HCT116 (cell line): ENCODE results near the gene MTRFR. TPM values are rescaled to one million over a fixed set of nuclear protein-coding genes. Genes with fewer than 3 reads are reported as not detected.

Source experiments
- ATAC-seq: fragments of 200-7000 bp; cut with Tn5 transposase; 2 replicates; pipeline ENCODE4 v1.9.1; 2020; ENCODE audit warnings: mild to moderate bottlenecking, moderate library complexity
- BruUV-seq: library from RNA; stranded (reverse); fragments of 400-500 nt; replicated peaks from 2 replicates; lab custom pipeline; 2021; lab: Mats Ljungman, UMichigan
- CTCF ChIA-PET: fragments of 300-600 bp; sonication (Branson Sonifier 250); formaldehyde crosslinking; loops from one replicate; lab custom pipeline; 2021; ENCODE audit warnings: antibody characterized with exemption; lab: Charles Lee
- POLR2A ChIA-PET: fragments of 300-600, 350-600 bp; sonication (Branson Sonifier 250); formaldehyde crosslinking; loops from one replicate; lab custom pipeline; 2021; ENCODE audit warnings: antibody characterized with exemption; lab: Charles Lee
- RAD21 ChIA-PET, 2 experiments: fragments of 300-600 bp; sonication (Branson Sonifier 250); formaldehyde crosslinking; loops; one replicate each; lab custom pipeline; 2023; ENCODE audit warnings: low total read pairs in 2 of 2; ENCODE audit not compliant: uncharacterized antibody in 2 of 2, unreplicated experiment in 2 of 2, low non-redundant PET in 1 of 2; lab: Charles Lee
- DNase-seq: peaks from one replicate; pipeline ENCODE4 v3.0.0-alpha.2; 2010; ENCODE audit warnings: low read depth, low spot score
- H2AFZ ChIP-seq: fragments of 200-600 bp; shearing (Covaris generic), sonication (generic); 2 replicates; pipeline ENCODE4 v1.6.1; 2017; ENCODE audit warnings: low read depth, mixed run types, mixed read lengths, antibody characterized with exemption, low read length; ENCODE audit not compliant: poor library complexity, severe bottlenecking
- H3K27ac ChIP-seq: 2 replicates; pipeline ENCODE4 v1.5.1; 2012; ENCODE audit warnings: low read depth, low read length
- H3K27me3 ChIP-seq: fragments of 200-600 bp; sonication (generic); 2 replicates; pipeline ENCODE4 v1.6.1; 2016; ENCODE audit warnings: mixed run types, low read length, mixed read lengths; ENCODE audit not compliant: insufficient read depth
- H3K36me3 ChIP-seq, 2 experiments: fragments of 200-500 bp in 1 of 2; fragments of 200-600 bp in 1 of 2; sonication (Bioruptor generic) in 1 of 2; sonication (generic) in 1 of 2; 2 replicates each; pipeline versions ENCODE4 v1.5.1 to v1.6.1; 2014 to 2016; ENCODE audit warnings: low read length in 2 of 2, inconsistent platforms in 1 of 2, mixed read lengths in 1 of 2, mixed run types in 1 of 2; ENCODE audit not compliant: insufficient read depth in 2 of 2, control insufficient read depth in 1 of 2
- H3K4me1 ChIP-seq, 2 experiments: fragments of 200-600 bp in 1 of 2; sonication (generic) in 1 of 2; 2 replicates each; pipeline versions ENCODE4 v1.5.1 to v1.6.1; 2012 to 2017; ENCODE audit warnings: low read length in 2 of 2, inconsistent platforms in 1 of 2, mild to moderate bottlenecking in 1 of 2, mixed read lengths in 1 of 2, mixed run types in 1 of 2, moderate library complexity in 1 of 2; ENCODE audit not compliant: insufficient read depth in 2 of 2, control insufficient read depth in 1 of 2
- H3K4me2 ChIP-seq: fragments of 200-600 bp; sonication (generic); 2 replicates; pipeline ENCODE4 v1.6.1; 2017; ENCODE audit warnings: mixed run types, low read length, mixed read lengths
- H3K4me3 ChIP-seq, 2 experiments: fragments of 200-600 bp in 1 of 2; sonication (generic) in 1 of 2; replicated peaks in 1 of 2; 2 replicates each; pipeline ENCODE4 v1.5.1; 2011 to 2016; ENCODE audit warnings: low read length in 2 of 2, control low read depth in 1 of 2, low read depth in 1 of 2, mild to moderate bottlenecking in 1 of 2, mixed read lengths in 1 of 2, mixed run types in 1 of 2
- H3K79me2 ChIP-seq: fragments of 200-600 bp; sonication (generic); 2 replicates; pipeline ENCODE4 v1.6.1; 2017; ENCODE audit warnings: mild to moderate bottlenecking, mixed run types, low read length, moderate library complexity, mixed read lengths; ENCODE audit not compliant: insufficient read depth
- H3K9ac ChIP-seq: fragments of 200-600 bp; sonication (generic); 2 replicates; pipeline ENCODE4 v1.6.1; 2016; ENCODE audit warnings: low read length, mixed read lengths
- H3K9me2 ChIP-seq: fragments of 200-600 bp; sonication (generic), shearing (Covaris generic); 2 replicates; pipeline ENCODE4 v1.6.1; 2017; ENCODE audit warnings: mixed run types, mild to moderate bottlenecking, moderate library complexity; ENCODE audit not compliant: insufficient read depth
- H3K9me3 ChIP-seq, 2 experiments: fragments of 200-500 bp in 1 of 2; fragments of 200-600 bp in 1 of 2; sonication (Bioruptor generic) in 1 of 2; sonication (generic) in 1 of 2; 2 replicates each; pipeline ENCODE4 v1.6.1; 2014 to 2017; ENCODE audit warnings: low read length in 2 of 2, mixed read lengths in 2 of 2, inconsistent platforms in 1 of 2, low read depth in 1 of 2, mild to moderate bottlenecking in 1 of 2, mixed run types in 1 of 2, moderate library complexity in 1 of 2; ENCODE audit not compliant: control insufficient read depth in 1 of 2, insufficient read depth in 1 of 2
- H4K20me1 ChIP-seq: fragments of 200-600 bp; sonication (generic), shearing (Covaris generic); 2 replicates; pipeline ENCODE4 v1.6.1; 2017; ENCODE audit warnings: mixed run types, mild to moderate bottlenecking, moderate library complexity; ENCODE audit not compliant: insufficient read depth
- ATF3 ChIP-seq: IDR thresholded peaks from 2 replicates; pipeline ENCODE4 v1.6.1; 2012
- CEBPB ChIP-seq: IDR thresholded peaks from 2 replicates; pipeline ENCODE4 v1.6.1; 2012; ENCODE audit warnings: low read depth
- EZH2phosphoT487 ChIP-seq: fragments of 200-600 bp; IDR thresholded peaks from 2 replicates; pipeline ENCODE4 v1.6.1; 2018; ENCODE audit warnings: antibody characterized with exemption, borderline replicate concordance
- JUND ChIP-seq: IDR thresholded peaks from 2 replicates; pipeline ENCODE4 v1.6.1; 2012
- RAD21 ChIP-seq: IDR thresholded peaks from 2 replicates; pipeline ENCODE4 v1.6.1; 2012; ENCODE audit warnings: low read depth, mild to moderate bottlenecking
- REST ChIP-seq: IDR thresholded peaks from 2 replicates; pipeline ENCODE4 v1.6.1; 2012; ENCODE audit warnings: low read depth
- SIN3A ChIP-seq: IDR thresholded peaks from 2 replicates; pipeline ENCODE4 v1.6.1; 2012; ENCODE audit warnings: low read depth
- SP1 ChIP-seq: IDR thresholded peaks from 2 replicates; pipeline ENCODE4 v1.6.1; 2012; ENCODE audit warnings: low read depth
- YY1 ChIP-seq: IDR thresholded peaks from 2 replicates; pipeline ENCODE4 v1.6.1; 2011; ENCODE audit warnings: low read length, low read depth, moderate library complexity, mild to moderate bottlenecking; ENCODE audit not compliant: insufficient replicate concordance; ENCODE audit errors: extremely low read depth
- ZBTB33 ChIP-seq: IDR thresholded peaks from 2 replicates; pipeline ENCODE4 v1.6.1; 2011; ENCODE audit warnings: mild to moderate bottlenecking, low read length, moderate library complexity; ENCODE audit not compliant: insufficient replicate concordance; ENCODE audit errors: extremely low read depth
- ZNF274 ChIP-seq: fragments of 200-500 bp; sonication (Bioruptor generic); IDR thresholded peaks from 2 replicates; pipeline ENCODE4 v1.6.1; 2014; ENCODE audit warnings: mild to moderate bottlenecking, low read depth, low read length, inconsistent platforms
- intact Hi-C: fragments of 100-400 bp; cut with micrococcal nuclease; formaldehyde crosslinking; loops from 2 replicates; pipeline ENCODE4 v1.10.0; 2022
- total RNA-seq: library from RNA; stranded (reverse); gene quantifications from one replicate; pipeline ENCODE4 v1.2.1, GENCODE V29; 2021; ENCODE audit not compliant: unreplicated experiment

Gene MTRFR
- total RNA-seq, 1 experiment from 2014 or later: 27.0 TPM

GRCh38 chr12:123253641-123254459, 20.6 kb downstream of the MTRFR start:
- intact Hi-C loops: no loop called here
- TF ChIP-seq EZH2phosphoT487 (no peak), YY1 (no peak)
- TF ChIP-seq, all 23 proteins: peak for 0
- H4K20me1 ChIP-seq: no peaks in the 10 kb centered on the region
- no TSS peak for BruUV-seq
- peaks cover 9 to 26% of the 10 kb centered on the region in 2 experiments; a peak in 3 of 4 replicates for H3K36me3 ChIP-seq
- H3K9me3 ChIP-seq: no peaks in the 10 kb centered on the region
- H3K4me3 ChIP-seq: no peak overlapping the region
- DNase-seq (no peak), ATAC-seq (no peak)
- no peak overlapping the region for H2AFZ ChIP-seq
- no peaks in the 10 kb centered on the region for H3K27me3 ChIP-seq
- no peak overlapping the region for H3K4me2 ChIP-seq
- no peaks in the 10 kb centered on the region for H3K9me2 ChIP-seq
- H3K4me1 ChIP-seq: peaks cover 19 to 29% of the 10 kb centered on the region in 2 experiments
- RAD21 ChIA-PET: no interaction called here
- CTCF ChIA-PET: no interaction called here
- no peak overlapping the region for H3K27ac ChIP-seq
- H3K79me2 ChIP-seq: peaks cover 45% of the 10 kb centered on the region
- H3K9ac ChIP-seq: no peak overlapping the region
- POLR2A ChIA-PET: no interaction called here

- Histone ChIP-seq H3K4me2 (no peak overlapping the region), H3K9me3 (no peaks in the 10 kb centered on the region), H3K27me3 (no peaks in the 10 kb centered on the region), H3K79me2 (peaks cover 35% of the 10 kb centered on the region), H3K4me3 (no peak overlapping the region), H3K9ac (no peak overlapping the region), H3K36me3 (peaks cover 15 to 29% of the 10 kb centered on the region in 2 experiments; a peak in 3 of 4 replicates), H3K9me2 (no peaks in the 10 kb centered on the region), H3K27ac (no peak overlapping the region), H2AFZ (no peak overlapping the region), H4K20me1 (no peaks in the 10 kb centered on the region), H3K4me1 (peaks cover 19 to 22% of the 10 kb centered on the region in 2 experiments)
- CTCF ChIA-PET: no interaction called here
- POLR2A ChIA-PET: no interaction called here
- ATAC-seq: no peak
- no peak for DNase-seq
- intact Hi-C loops: no loop called here
- RAD21 ChIA-PET: no interaction called here
- no TSS peak for BruUV-seq
- TF ChIP-seq JUND (no peak), SP1 (no peak), ZBTB33 (no peak), REST (no peak), ZNF274 (no peak), RAD21 (no peak), CEBPB (no peak), SIN3A (no peak), ATF3 (no peak)
Observed at GRCh38 chr12:123254853-123255446, 21.7 kb downstream of the MTRFR start.
